OCI-LY3 (cell line): Measurements from ENCODE around the gene RIPPLY3.
"Not testable (repeated sequence)": the region's sequence is repeated elsewhere in the genome, so short reads cannot be mapped to it uniquely, and the experiment has no call there.

ENCODE experiments used
- H2AFZ ChIP-seq: fragments of 200-600, 300-600 bp; shearing (Covaris generic); 2 replicates; pipeline ENCODE4 v1.6.0; 2014; ENCODE audit warnings: antibody characterized with exemption, low read depth, low read length
- H3K27ac ChIP-seq: fragments of 200-600, 300-600 bp; sonication (generic); 2 replicates; pipeline ENCODE4 v1.5.1; 2014; ENCODE audit warnings: mild to moderate bottlenecking, low read length, moderate library complexity, mixed read lengths
- H3K27me3 ChIP-seq: fragments of 200-600, 300-600 bp; sonication (generic); 2 replicates; pipeline ENCODE4 v1.6.1; 2014; ENCODE audit warnings: low read depth, low read length, mixed read lengths
- H3K36me3 ChIP-seq: fragments of 200-600, 300-600 bp; sonication (generic); replicated peaks from 2 replicates; pipeline ENCODE3; 2014; ENCODE audit warnings: low read depth, low read length, mixed read lengths
- H3K4me1 ChIP-seq: fragments of 300-600, 200-600 bp; sonication (generic); 2 replicates; pipeline ENCODE4 v1.6.1; 2014; ENCODE audit warnings: low read length, mixed read lengths
- H3K4me2 ChIP-seq: fragments of 200-600, 300-600 bp; sonication (generic); 2 replicates; pipeline ENCODE4 v1.6.1; 2014; ENCODE audit warnings: low read length, mixed read lengths
- H3K4me3 ChIP-seq: fragments of 300-600, 200-600 bp; sonication (generic); 2 replicates; pipeline ENCODE4 v1.5.1; 2014; ENCODE audit warnings: antibody characterized with exemption, mild to moderate bottlenecking, low read length, moderate library complexity
- H3K79me2 ChIP-seq: fragments of 300-600, 200-600 bp; shearing (Covaris generic); 2 replicates; pipeline ENCODE4 v1.6.1; 2014; ENCODE audit warnings: mild to moderate bottlenecking, low read length, mixed read lengths
- H3K9ac ChIP-seq: fragments of 300-600, 200-600 bp; shearing (Covaris generic); 2 replicates; pipeline ENCODE4 v1.6.0; 2014; ENCODE audit warnings: mild to moderate bottlenecking, low read length, moderate library complexity
- H3K9me3 ChIP-seq: fragments of 200-600, 300-600 bp; shearing (Covaris generic); 2 replicates; pipeline ENCODE4 v1.6.1; 2014; ENCODE audit warnings: low read length, mixed read lengths; ENCODE audit not compliant: insufficient read depth
- H4K20me1 ChIP-seq: fragments of 200-600, 300-600 bp; sonication (generic); 2 replicates; pipeline ENCODE4 v1.6.1; 2016; ENCODE audit warnings: low read length, mixed read lengths; ENCODE audit not compliant: insufficient read depth
- CTCF ChIP-seq: fragments of 200-600, 300-600 bp; sonication (generic); IDR thresholded peaks from 2 replicates; pipeline ENCODE4 v1.5.1; 2014; ENCODE audit warnings: antibody characterized with exemption, low read length, low read depth
- EZH2phosphoT487 ChIP-seq: fragments of 200-600 bp; shearing (Covaris generic); IDR thresholded peaks from 2 replicates; pipeline ENCODE4 v1.6.1; 2018; ENCODE audit warnings: antibody characterized with exemption, mixed run types, low read depth

Gene RIPPLY3

GRCh38 chr21:36999131-36999898, 7.2 kb upstream of the RIPPLY3 start:
- Histone ChIP-seq H4K20me1 (no peaks in the 10 kb centered on the region), H3K79me2 (no peaks in the 10 kb centered on the region), H3K9me3 (no peaks in the 10 kb centered on the region), H3K9ac (no peak overlapping the region), H3K27ac (no peak overlapping the region), H3K4me1 (0 out of 2 replicates have a peak, but pooled peaks cover 2% of the 10 kb centered on the region), H2AFZ (no peak overlapping the region), H3K27me3 (no peaks in the 10 kb centered on the region), H3K4me2 (no peak overlapping the region), H3K36me3 (no peaks in the 10 kb centered on the region), H3K4me3 (no peak overlapping the region)
- TF ChIP-seq CTCF (no peak), EZH2phosphoT487 (no peak)

GRCh38 chr21:37000381-37000780, 6.1 kb upstream of the RIPPLY3 start:
- H4K20me1 ChIP-seq: no peaks in the 10 kb centered on the region
- no peaks in the 10 kb centered on the region for H3K36me3 ChIP-seq
- H3K79me2 ChIP-seq: no peaks in the 10 kb centered on the region
- no peaks in the 10 kb centered on the region for H3K27me3 ChIP-seq
- H3K4me2 ChIP-seq: no peak overlapping the region
- no peak overlapping the region for H3K27ac ChIP-seq
- H3K9ac ChIP-seq: no peak overlapping the region
- no peak for TF ChIP-seq CTCF
- no peak for TF ChIP-seq EZH2phosphoT487
- H3K4me1 ChIP-seq: 0 out of 2 replicates have a peak, but pooled peaks cover 2% of the 10 kb centered on the region
- H3K4me3 ChIP-seq: no peak overlapping the region
- no peaks in the 10 kb centered on the region for H3K9me3 ChIP-seq
- H2AFZ ChIP-seq: no peak overlapping the region

GRCh38 chr21:37001441-37001840, 5.1 kb upstream of the RIPPLY3 start:
- Histone ChIP-seq H3K9ac (no peak overlapping the region), H3K4me3 (no peak overlapping the region), H3K4me1 (0 out of 2 replicates have a peak, but pooled peaks cover 2% of the 10 kb centered on the region), H3K79me2 (no peaks in the 10 kb centered on the region), H3K27ac (no peak overlapping the region), H2AFZ (no peak overlapping the region), H3K9me3 (no peaks in the 10 kb centered on the region), H4K20me1 (no peaks in the 10 kb centered on the region), H3K27me3 (no peaks in the 10 kb centered on the region), H3K36me3 (no peaks in the 10 kb centered on the region), H3K4me2 (no peak overlapping the region)
- TF ChIP-seq EZH2phosphoT487: no peak
- no peak for TF ChIP-seq CTCF

- H2AFZ ChIP-seq, H3K27ac ChIP-seq, H3K79me2 ChIP-seq, H3K4me1 ChIP-seq, H3K4me2 ChIP-seq, H4K20me1 ChIP-seq, H3K36me3 ChIP-seq, H3K9ac ChIP-seq, H3K27me3 ChIP-seq, H3K4me3 ChIP-seq, H3K9me3 ChIP-seq: not testable (repeated sequence)
These were observed 3.7 kb upstream of the RIPPLY3 start for GRCh38 chr21:37002851-37003250.

- H3K9ac ChIP-seq, H2AFZ ChIP-seq, H3K9me3 ChIP-seq, H3K36me3 ChIP-seq, H3K27me3 ChIP-seq, H3K4me3 ChIP-seq, H3K4me2 ChIP-seq, H3K79me2 ChIP-seq, H4K20me1 ChIP-seq, H3K27ac ChIP-seq, H3K4me1 ChIP-seq: not testable (repeated sequence)
These were observed 2.6 kb upstream of the RIPPLY3 start for GRCh38 chr21:37003917-37004316.
